HuH-7.5 (cell line): ENCODE results near the gene CBLB.
A peak's percentile ranks its signal among the peaks of the same experiment; 100 is the strongest.

Source experiments
- DNase-seq: peaks from one replicate; pipeline ENCODE4 v3.0.0; 2011; ENCODE audit warnings: low spot score

CBLB gene

GRCh38 chr3:105869861-105870755 is 1.3 kb upstream of the CBLB start:
- DNase-seq, result no peak

GRCh38 chr3:105869531-105869833 is 670 bp upstream of the CBLB start:
- DNase-seq, result no peak

GRCh38 chr3:105868431-105868741 is 426 bp downstream of the CBLB start:
- peak; percentile 44 for DNase-seq

GRCh38 chr3:105867712-105868430 is 941 bp downstream of the CBLB start:
- peak; percentile 15 for DNase-seq

- no peak for DNase-seq
Observed at GRCh38 chr3:105866656-105867653, 1.9 kb downstream of the CBLB start.

GRCh38 chr3:105865867-105866350 is 2.9 kb downstream of the CBLB start:
- no peak for DNase-seq

DNA sequence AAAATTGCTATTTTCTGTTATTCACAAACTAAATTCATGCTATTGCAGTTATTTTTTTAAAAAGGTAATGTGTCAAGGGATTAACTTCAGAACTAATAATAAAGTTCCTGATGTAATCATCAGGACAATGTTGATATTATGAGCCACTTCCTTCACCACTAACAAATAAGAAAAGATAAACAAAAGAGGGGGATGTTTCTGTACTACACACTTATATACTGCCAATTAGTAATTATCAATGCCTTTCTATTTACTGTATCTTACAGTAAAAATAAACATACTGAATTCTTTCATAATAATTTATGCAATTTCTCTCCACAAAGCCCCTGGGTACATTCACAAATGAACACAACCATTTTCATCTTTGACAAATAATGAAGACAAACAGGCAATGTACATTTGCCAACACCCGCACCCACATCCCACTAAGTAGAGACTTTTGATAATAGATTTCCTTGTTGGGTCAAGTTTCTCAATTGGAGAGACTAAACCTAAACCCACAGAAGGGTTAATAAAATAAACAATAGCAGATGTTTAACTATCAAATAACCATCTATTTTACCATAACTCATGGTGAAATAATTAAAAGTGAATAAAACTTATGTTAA is 3.7 kb downstream of the CBLB start:
- no peak for DNase-seq

GRCh38 chr3:105864212-105864611 is 4.6 kb downstream of the CBLB start:
- no peak for DNase-seq

- no peak for DNase-seq
Observed at GRCh38 chr3:105863608-105864007, 5.2 kb downstream of the CBLB start.

DNA sequence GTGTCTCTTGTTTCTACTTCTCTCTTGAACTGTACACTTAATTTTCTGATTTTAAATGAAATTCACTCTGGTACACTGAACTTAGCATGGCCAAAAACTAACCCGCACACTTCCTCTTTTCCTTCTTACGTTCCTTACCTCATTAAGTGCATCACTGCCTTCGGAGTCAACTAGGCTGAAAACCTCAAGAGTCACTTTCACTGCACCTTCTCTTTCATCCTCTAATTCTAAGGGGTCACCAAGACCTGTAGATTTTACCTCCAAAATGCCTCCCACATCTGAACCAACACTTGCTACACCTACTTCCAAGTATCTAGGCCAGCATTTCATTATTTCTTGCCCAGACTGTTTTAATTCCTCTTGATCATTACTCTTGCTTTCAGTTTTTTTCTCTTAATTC is 6.6 kb downstream of the CBLB start:
- no peak for DNase-seq

GRCh38 chr3:105860641-105861040 is 8.2 kb downstream of the CBLB start:
- no peak for DNase-seq

DNA sequence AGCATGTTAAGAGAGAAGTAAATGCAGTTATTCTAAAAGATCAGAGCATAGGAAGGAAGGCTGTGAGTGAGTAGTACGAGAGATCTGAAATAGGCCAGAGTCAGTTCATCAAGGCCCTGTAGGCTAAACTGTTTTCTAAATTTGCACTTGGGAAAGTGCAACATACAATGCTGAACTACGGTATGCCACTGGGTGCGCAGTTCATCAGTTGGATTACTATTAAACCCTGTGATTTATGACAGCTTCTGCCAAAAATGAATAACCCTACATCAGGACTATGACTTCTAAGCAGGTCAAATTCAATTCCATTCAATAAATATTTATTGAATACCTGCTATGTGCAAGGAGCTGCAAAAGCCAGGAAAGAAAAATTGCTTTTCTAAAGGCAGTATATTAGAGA is 10.8 kb downstream of the CBLB start:
- DNase-seq, result no peak

- no peak for DNase-seq
Observed at GRCh38 chr3:105857601-105858000, 11.2 kb downstream of the CBLB start.

- DNase-seq, result no peak
Observed at GRCh38 chr3:105856605-105857004, 12.2 kb downstream of the CBLB start.

GRCh38 chr3:105853801-105854432 is 14.9 kb downstream of the CBLB start:
- no peak for DNase-seq

DNA sequence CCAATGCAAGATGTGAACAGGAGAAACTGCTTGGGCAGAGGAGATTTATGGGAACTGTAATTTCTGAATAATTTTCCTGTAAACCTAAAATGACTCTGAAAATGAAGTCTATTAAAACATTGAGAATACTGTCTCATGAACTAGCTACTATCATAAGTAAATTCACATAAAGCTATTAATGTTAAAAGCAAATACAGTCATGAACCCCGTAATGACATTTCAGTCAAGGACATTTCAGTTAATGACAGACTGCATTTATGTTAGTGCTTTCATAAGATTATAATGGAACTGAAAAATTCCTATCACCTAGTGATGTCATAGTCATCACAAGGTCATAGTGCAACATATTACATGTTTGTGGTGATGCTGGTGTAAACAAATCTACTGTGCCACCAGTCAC is 17.2 kb downstream of the CBLB start:
- DNase-seq, result no peak

DNA sequence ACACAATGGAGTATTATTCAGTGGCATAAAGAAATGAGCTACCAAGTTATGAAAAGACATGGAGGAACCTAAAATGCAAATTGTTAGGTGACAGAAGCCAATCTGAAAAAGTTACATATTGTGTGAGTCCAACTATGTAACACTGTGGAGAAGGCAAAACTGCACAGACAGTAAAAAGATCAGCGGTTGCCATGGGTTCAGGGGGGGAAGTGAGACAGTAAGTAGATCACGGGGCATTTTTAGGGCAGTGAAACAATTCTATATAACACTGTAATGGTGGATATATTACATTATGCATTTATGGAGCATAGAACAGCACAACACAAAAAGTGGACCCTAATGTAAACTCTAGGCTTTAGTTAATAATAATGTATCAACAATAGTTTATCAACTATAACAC is 17.6 kb downstream of the CBLB start:
- DNase-seq, result no peak

DNA sequence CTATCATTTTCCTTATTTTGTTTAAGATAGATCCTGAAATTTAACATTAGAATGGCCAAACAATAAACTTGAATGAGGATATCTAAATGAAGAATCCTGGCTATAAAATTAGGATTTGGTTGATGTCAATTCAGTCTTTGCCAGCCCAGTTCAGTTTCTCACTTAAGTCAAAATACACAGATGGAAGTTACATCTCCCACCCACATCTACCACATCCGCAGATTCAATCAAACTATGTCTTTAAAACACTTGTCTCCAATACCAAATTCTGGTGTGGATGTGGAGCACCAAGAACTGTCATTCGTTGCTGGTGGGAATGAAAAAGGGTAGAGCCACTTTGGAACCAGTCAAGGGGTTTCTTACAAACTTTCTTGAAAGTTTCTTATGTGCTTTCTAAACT is 18.2 kb downstream of the CBLB start:
- no peak for DNase-seq

GRCh38 chr3:105848821-105849220 is 20.0 kb downstream of the CBLB start:
- DNase-seq, result no peak

DNA sequence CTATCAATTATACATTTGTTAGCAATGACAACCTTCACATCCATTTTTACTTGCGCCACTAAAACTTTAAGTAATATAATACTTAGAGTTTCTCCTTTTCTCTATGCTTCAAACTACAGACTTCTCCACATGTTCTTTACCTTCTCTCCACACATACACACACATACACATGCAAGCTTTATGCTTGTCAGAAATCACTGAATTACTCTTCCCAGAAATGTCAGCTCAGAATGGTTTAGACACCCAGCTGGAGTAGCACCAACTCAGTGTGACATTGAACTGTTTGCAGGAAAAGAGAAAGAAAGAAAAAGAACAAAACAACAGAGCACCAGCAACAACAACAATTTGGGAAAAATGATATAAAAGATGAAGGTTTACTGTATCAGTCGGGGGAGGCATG is 20.9 kb downstream of the CBLB start:
- DNase-seq, result no peak

DNA sequence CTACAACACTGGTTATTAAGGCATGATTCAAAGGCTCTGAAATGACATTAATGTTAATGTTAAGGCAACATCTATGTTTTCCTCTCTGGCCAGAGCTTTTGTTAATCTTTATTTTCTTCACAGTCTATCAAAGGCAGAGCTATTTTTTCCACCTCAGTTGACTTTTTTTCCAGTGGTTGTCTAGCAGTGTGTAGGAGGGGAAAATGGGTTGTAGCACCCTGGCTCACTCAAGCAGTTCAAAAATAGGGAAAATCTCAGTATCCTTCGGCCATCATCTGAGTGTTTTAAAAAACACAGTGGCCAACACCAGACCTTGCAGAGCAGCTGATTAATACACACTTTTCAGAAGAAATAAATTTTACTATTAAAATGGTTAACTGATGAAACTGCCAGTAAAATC is 21.4 kb downstream of the CBLB start:
- DNase-seq, result no peak

DNA sequence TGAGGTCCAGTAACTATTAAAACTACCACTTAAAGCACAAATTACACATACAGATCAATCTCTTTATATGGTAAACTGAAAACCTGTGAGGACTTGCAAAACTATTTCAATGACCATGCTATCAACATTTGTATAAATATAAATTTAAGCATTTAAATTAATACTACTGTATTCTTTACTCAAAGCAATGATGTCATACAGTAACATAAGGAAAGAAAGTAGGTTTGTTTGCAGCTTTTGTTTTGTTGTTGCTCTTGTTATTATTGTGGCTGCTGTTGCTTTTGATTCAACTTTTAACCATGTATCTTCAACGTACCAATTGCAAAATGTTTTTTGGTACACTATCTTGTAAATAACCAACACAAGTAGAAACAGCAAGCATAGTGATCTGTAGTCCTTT is 22.0 kb downstream of the CBLB start:
- no peak for DNase-seq
